Nephron progenitor cell (in vitro differentiated cells): Measurements from ENCODE around the gene TBC1D22A.

ENCODE experiments used
- DNase-seq: peaks from one replicate; pipeline ENCODE4 v3.0.0; 2021
- H3K27ac Mint-ChIP-seq: 2 replicates; pipeline ENCODE4 v1.8.0; 2021; ENCODE audit warnings: mild to moderate bottlenecking, moderate library complexity, mixed read lengths
- H3K27me3 Mint-ChIP-seq: 2 replicates; pipeline ENCODE4 v1.8.0; 2021; ENCODE audit warnings: mild to moderate bottlenecking, low read depth, mixed read lengths; ENCODE audit not compliant: poor library complexity
- H3K36me3 Mint-ChIP-seq: 2 replicates; pipeline ENCODE4 v1.8.0; 2021; ENCODE audit warnings: low read depth, mixed read lengths
- H3K4me1 Mint-ChIP-seq: 2 replicates; pipeline ENCODE4 v1.8.0; 2021; ENCODE audit warnings: mixed read lengths
- H3K4me3 Mint-ChIP-seq: 2 replicates; pipeline ENCODE4 v1.8.0; 2021; ENCODE audit warnings: mild to moderate bottlenecking, moderate library complexity, mixed read lengths
- H3K9me3 Mint-ChIP-seq: 2 replicates; pipeline ENCODE4 v1.8.0; 2021; ENCODE audit warnings: mild to moderate bottlenecking, moderate library complexity, mixed read lengths
- TF ChIP-seq, protein P1 (sequence below): fragments of 200-600 bp; sonication (generic); IDR thresholded peaks from 2 replicates; pipeline ENCODE4 v1.5.0; 2021; ENCODE audit warnings: antibody characterized with exemption

The TBC1D22A gene

DNA sequence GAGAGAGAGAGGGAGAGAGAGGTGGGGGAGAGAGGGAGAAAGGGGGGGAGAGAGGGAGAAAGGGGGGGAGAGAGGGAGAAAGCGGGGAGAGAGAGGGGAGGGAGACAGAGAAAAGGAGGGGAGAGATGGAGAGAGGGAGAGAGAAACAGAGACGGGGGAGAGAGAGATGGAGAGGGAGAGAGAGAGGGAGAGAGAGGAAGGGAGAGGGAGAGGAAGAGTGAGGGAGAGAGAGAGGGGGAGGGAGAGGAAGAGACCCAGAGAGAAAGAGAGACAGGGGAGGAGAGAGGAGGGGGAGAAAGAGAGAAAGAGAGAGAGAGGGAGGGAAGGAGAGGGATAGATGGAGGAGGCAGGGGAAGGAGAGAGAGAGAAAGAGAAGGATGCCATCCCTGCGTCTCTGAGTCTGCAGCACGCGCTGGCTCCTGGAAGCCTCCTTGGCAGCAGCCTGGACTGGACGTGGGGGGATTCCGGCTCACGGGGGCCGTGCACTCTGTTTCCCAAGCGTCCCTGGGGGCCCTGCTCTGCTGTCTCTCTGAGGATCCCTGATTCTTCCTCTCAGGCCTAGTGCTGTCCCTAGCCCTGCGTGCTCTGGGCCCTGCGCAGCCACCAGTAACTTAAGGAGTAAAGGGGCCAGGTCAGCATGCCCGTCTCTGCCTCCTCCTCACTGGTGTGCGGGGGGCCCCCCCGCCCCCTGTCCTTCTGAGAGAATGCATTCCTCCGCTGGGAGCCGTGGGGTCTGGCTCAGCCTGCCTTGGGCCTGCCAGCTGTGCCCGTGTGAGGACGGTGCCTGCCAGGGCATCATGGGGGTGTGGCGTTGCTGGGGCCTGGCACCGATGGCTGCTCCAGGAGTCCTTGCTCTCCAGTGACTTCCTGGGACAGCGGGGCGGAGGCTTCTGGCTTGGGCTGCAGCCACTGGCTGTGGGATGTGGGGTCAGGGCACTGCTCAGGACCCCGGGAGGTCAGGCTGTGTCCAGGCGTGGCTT is 429.5 kb downstream of the TBC1D22A start:
- H3K36me3 Mint-ChIP-seq = no peaks in the 10 kb centered on the region
- DNase-seq = no peak
- TF ChIP-seq, protein P1, sequence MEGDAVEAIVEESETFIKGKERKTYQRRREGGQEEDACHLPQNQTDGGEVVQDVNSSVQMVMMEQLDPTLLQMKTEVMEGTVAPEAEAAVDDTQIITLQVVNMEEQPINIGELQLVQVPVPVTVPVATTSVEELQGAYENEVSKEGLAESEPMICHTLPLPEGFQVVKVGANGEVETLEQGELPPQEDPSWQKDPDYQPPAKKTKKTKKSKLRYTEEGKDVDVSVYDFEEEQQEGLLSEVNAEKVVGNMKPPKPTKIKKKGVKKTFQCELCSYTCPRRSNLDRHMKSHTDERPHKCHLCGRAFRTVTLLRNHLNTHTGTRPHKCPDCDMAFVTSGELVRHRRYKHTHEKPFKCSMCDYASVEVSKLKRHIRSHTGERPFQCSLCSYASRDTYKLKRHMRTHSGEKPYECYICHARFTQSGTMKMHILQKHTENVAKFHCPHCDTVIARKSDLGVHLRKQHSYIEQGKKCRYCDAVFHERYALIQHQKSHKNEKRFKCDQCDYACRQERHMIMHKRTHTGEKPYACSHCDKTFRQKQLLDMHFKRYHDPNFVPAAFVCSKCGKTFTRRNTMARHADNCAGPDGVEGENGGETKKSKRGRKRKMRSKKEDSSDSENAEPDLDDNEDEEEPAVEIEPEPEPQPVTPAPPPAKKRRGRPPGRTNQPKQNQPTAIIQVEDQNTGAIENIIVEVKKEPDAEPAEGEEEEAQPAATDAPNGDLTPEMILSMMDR = no peak
- no peak overlapping the region for H3K27ac Mint-ChIP-seq
- no peak overlapping the region for H3K4me3 Mint-ChIP-seq
- H3K9me3 Mint-ChIP-seq = peaks cover 55% of the 10 kb centered on the region
- H3K27me3 Mint-ChIP-seq = peaks cover 5% of the 10 kb centered on the region
- H3K4me1 Mint-ChIP-seq = no peaks in the 10 kb centered on the region

DNA sequence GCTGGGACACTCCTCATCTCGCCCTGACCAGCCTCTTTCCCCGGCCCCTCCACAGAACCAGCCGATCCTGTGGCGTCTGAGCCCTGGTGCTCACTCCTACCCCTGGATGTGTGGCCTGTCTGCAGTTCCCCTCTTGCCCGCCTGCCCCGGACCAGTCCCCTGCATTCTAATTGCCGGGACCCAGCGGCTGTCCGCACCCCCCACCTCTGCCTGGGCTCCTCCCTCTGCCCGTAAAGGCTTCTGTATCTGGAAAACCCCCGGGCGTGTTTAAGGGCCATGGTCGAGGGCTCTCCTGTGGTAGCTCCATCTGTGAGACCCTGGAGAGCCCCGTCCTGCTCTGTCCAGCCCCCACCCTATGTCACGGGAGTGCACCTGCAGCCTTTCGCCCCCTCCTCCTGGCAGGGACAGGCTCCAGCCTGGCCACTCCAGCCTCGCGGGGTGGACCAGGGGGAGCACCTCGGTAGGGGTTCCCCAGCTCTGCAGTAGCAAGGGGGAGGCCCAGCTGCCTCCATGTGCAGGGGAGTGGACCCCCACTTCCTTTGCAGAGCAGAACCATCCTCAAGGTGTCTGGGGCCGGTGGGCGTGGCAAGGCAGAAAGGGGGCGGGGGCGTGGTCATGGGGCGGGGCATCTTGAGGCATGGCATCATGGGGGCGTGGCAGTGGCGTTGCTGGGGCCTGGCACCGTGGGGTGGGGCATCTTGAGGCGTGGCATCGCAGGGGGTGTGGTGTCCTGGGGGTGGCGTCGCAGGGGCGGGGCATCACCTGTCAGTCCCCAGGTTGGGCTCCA is 430.4 kb downstream of the TBC1D22A start:
- Mint-ChIP-seq H3K9me3 (peaks cover 50% of the 10 kb centered on the region), H3K4me1 (no peaks in the 10 kb centered on the region), H3K4me3 (no peak overlapping the region), H3K36me3 (no peaks in the 10 kb centered on the region), H3K27ac (no peak overlapping the region), H3K27me3 (peaks cover 5% of the 10 kb centered on the region)
- DNase-seq = no peak
- TF ChIP-seq, protein P1 = no peak

DNA sequence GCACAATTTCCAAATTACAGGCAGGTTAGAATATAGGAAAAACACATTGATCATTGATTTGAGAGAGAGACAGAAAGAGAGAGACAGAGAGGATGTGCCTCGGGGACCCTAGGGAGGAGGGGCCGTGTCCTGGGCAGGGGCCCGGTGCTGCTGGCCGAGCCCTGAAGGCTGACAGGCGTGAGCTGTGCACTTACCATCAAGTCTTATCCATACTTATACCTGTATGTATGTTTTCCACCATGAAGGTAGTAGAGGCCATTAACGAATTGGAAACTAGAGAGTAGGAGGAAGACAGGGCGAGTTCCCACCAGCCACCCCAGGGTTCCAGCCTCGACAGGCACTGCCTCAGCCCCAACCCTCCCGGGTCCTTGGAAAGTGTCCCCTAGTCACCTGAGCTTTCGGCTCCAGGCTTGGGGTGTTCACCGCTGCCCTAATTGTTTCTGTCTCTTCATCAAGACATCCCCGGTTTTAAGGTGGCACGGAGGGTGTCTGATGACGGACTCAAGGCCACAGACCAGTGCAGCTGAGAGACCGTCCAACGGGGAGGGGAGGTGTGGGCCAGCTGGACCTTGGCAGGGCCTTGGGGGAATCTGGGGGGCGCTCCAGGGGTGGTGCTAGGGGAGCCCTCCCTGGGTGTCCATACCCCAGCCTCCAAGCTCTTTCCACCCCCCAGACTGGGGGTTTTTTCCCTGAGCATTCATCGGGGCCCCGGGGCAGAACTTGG is 431.3 kb downstream of the TBC1D22A start:
- peaks cover 52% of the 10 kb centered on the region for H3K9me3 Mint-ChIP-seq
- TF ChIP-seq, protein P1 = no peak
- no peaks in the 10 kb centered on the region for H3K4me1 Mint-ChIP-seq
- H3K27ac Mint-ChIP-seq = no peak overlapping the region
- H3K36me3 Mint-ChIP-seq = no peaks in the 10 kb centered on the region
- H3K4me3 Mint-ChIP-seq = no peak overlapping the region
- no peak for DNase-seq
- H3K27me3 Mint-ChIP-seq = peaks cover 3% of the 10 kb centered on the region

DNA sequence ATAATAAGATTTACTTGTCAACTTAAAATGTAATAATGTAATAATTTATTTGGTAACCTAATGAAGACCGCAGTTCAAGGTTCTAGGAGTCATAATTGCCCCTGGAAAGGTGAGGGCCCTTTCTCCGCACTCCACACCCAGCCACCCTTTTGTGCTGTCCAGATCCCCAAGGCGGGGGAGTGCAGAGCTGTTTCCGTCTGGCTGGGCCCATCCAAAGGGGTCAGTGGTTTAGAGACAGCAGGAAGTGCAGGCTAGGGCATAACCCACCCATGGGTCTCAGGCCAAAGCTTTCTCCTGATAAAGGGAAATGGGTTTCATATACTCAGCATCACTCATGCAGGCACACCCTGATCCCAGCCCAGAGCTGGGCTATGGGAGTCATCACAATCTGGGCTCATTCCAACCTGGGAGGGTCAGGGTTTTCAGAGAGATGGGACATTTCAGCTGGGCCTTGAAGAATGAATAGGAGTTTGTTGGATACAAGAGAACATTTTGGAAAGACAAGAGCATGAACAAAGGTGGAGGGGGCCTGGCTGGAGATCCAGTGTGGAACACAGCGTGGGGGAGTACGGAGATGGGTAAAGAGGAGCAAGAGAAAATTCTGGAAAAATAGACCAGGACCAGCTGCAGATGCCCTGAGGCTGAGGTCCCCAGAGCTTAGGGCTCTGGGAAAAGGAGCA is 432.2 kb downstream of the TBC1D22A start:
- no peak overlapping the region for H3K4me3 Mint-ChIP-seq
- H3K9me3 Mint-ChIP-seq = peaks cover 52% of the 10 kb centered on the region
- H3K36me3 Mint-ChIP-seq = no peaks in the 10 kb centered on the region

DNA sequence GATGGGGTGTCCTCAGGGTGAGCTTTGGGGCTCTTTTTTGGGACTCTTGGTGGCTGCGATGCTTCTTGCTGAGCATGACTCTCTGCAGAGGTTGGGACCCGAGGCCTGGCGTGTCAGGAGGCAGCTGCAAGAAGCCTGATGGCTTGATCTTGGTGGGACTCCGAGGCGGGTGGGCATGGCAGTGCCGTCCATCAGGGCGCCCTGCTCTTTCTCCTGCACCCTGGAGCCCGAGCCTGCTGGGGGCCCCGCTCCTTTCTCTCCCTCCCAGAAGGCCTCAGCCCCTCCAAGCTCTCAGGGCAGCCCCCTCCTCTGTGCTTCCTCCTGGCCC is 432.7 kb downstream of the TBC1D22A start:
- Mint-ChIP-seq H3K9me3 (peaks cover 56% of the 10 kb centered on the region), H3K4me3 (no peak overlapping the region), H3K27ac (no peak overlapping the region), H3K27me3 (peaks cover 3% of the 10 kb centered on the region), H3K36me3 (no peaks in the 10 kb centered on the region), H3K4me1 (no peaks in the 10 kb centered on the region)
- DNase-seq = no peak
- TF ChIP-seq, protein P1 = no peak

More for the DNA sequence above, 432.2 kb downstream of the TBC1D22A start:
- Mint-ChIP-seq H3K27me3 (peaks cover 3% of the 10 kb centered on the region), H3K27ac (no peak overlapping the region), H3K4me1 (no peaks in the 10 kb centered on the region)
- TF ChIP-seq, protein P1 = no peak
- DNase-seq = no peak
